Left renal cortex interstitium (tissue), 4 donors: ENCODE results near the gene OR6N1. TPM values are rescaled to one million over a fixed set of nuclear protein-coding genes. Genes with fewer than 3 reads are reported as not detected.

ENCODE experiments used
- DNase-seq, 4 donors: peaks; one replicate each; pipeline ENCODE4 v3.0.0-alpha.2; 2013; ENCODE audit warnings: low read depth in 4 of 4, low spot score in 2 of 4, missing footprints in 1 of 4
- polyA plus RNA-seq, 4 donors: library from polyadenylated mRNA; unstranded; fragments of 120-200 nt; gene quantifications; one replicate each; pipeline ENCODE4 v1.2.1, GENCODE V29; 2013; ENCODE audit not compliant: insufficient read length in 4 of 4

OR6N1 gene
- under 1 TPM in 1 of 4 donors, not detected in 3; 0.06 TPM for polyA plus RNA-seq

- DNase-seq, result no peak
Observed at GRCh38 chr1:158771950-158772866, at the start of gene OR6N1. Gene OR6N1 (minus strand): TSS chr1:158772195. CDS start chr1:158766682, 5,513 bp downstream.

DNA sequence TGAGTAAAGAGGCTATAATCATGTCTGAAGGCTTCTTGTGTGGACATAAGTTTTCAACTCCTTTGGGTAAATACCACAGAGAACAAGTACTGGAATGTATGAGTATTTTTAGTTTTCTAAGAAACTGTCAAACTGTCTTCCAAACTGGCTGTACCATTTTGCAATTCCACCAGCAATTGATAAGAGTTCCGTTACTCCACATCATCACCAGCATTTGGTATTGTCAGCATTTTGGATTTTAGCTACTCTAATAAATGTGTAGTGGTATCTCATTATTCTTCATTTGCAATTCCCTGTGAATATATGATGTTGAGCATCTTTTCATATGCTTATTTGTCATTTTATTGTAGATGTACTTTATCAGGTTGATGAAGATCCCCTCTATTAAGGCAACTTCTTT is 49.7 kb upstream of the OR6N1 start:
- DNase-seq, result no peak

DNA sequence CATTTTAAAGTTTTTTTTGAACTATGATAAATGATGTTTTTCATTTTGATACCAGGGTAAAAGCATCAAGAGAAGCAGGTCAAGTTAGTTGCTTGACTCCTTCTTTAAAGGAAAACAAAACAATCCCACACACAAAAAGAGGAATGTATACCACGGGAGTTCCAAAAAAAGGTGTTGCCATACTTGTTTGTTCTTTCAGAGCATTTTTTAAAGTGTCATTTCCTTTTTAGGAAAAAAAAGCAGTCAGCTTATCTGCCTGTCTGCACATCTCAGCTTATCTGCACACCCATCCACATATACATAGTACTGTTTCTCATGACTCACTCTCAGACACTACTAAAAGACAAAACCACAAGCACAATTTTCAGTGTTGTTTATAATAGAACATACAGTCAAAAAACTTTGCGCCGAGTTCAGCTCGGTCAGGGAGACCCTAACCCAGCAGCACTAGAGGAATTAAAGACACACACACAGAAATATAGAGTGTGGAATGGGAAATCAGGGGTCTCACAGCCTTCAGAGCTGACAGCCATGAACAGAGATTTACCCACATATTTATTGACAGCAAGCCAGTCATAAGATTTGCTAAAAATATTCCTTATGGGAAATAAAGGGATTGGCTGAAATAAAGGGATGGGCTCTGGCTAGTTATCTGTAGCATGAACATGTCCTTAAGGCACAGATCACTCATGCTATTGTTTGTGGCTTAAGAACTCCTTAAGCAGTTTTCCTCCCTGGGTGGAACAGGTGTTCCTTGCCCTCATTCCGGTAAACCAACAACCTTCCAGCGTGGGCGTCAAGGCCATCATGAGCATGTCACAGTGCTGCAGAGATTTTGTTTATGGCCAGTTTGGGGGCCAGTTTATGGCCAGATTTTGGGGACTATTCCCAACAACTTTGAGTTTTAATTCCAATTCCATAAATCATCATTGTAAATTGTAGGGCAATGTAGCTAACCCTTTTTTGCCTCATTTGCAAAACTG is 47.8 kb upstream of the OR6N1 start:
- DNase-seq, result no peak

- peak in 1 of 4 donors; percentile 2 for DNase-seq
Observed at GRCh38 chr1:158818975-158819431, 47.0 kb upstream of the OR6N1 start.

- DNase-seq, result no peak
Observed at GRCh38 chr1:158818560-158818959, 46.6 kb upstream of the OR6N1 start.

GRCh38 chr1:158814970-158815369 is 43.0 kb upstream of the OR6N1 start:
- DNase-seq, result no peak

DNA sequence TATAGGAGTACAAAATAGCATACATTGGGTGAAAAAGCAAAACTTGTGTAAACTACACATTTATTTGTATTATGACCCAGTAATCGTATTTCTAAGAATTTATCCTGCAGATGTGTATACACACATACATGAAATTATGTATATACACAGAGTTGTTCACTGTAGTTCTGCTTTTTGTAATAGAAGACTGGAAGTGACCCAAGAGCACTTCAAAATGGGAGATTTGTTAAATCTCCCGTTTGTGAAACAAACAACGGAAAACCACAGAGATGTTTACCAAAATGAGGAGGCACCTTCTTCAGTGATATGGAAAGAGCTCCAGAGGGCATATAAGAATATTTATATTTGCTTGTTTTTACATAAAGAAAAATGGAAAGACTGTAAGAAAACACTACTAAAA is 41.2 kb upstream of the OR6N1 start:
- DNase-seq, result no peak

DNA sequence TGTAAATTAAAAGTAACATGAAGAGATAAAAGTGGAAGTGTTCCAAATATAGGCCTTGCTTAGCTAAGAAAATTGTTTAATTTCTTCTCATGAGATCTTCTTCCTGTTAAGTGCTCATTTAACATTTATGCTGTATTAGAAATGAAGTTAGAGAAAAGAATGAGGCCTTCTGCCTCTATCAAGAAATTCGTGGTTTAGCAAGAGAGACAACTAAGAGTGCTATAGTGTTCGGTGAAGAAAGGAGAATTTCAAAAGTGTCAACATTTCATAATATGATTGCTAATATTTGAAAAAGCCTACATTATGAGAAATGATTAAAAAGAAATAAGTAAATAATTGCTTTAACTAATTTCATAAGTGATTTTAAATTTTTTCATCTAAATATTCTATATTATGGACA is 40.3 kb upstream of the OR6N1 start:
- no peak for DNase-seq

DNA sequence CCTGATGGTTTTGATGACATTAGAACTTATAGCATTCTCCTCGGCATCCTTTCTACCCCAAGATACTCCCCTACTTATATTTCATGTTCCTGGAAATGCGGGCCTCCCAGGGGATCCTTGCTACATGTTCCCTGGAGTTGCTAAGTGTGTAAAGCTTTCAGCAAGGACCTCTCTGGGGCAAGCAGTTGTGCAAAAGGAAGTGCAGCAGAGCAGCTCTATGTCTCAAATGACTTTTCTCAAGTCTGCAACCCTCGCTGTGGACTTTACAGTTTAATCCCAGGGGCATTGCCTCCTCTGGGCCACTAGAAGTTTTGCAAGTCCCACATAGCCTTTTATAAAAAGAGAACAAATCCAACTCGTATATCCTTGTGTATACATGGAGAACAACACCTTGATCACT is 38.3 kb upstream of the OR6N1 start:
- DNase-seq, result no peak

- DNase-seq, result no peak
Observed at GRCh38 chr1:158809862-158810261, 37.9 kb upstream of the OR6N1 start.

- DNase-seq, result no peak
Observed at GRCh38 chr1:158809256-158809655, 37.3 kb upstream of the OR6N1 start.

DNA sequence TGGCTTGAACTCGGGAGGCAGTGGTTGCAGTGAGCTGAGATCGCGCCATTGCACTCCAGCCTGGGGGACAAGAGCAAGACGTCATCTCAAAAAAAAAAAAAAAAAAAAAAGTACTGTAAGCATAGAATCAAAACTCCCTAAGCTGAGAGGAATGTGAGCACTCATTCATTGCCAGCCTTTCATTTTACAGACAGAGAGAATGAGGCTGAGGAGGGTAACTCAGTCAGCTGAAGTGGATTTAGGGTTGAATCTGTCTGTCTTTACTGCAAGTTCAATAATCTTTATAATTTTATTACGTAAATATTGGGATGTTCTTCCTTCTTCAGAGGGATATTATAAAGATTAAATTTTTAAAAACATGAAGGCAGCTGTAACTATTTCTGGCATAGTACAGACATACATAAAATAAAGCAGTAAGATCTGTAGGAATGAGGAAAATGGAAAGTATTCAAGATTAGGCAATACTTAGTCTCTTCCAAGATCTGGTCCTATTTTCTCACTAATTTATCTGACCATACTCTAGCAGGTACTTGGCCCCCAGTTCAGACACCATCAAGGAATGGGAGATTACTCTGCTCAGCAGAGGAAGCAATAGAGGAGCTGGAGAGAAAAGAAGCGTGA is 35.0 kb upstream of the OR6N1 start:
- DNase-seq, result no peak

DNA sequence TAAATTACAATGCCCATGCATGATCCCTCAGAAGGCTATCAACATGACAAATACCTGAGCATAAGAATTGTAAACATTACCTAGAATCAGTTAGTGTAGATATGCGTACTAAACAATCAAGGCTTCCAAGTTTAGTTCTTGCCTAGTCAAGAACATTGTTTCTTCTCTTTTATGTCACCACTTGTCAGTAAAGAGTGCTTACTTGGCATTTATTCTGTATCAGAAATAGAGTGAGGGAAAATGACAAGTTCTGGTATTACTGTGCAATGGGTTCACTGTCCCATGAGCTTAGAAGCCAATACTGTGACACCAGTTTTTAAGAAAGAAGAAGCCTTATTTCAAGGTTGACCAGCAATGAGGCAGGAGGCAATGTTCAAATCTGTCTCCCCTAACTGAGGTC is 31.7 kb upstream of the OR6N1 start:
- no peak for DNase-seq

- no peak for DNase-seq
Observed at GRCh38 chr1:158801396-158801795, 29.4 kb upstream of the OR6N1 start.

DNA sequence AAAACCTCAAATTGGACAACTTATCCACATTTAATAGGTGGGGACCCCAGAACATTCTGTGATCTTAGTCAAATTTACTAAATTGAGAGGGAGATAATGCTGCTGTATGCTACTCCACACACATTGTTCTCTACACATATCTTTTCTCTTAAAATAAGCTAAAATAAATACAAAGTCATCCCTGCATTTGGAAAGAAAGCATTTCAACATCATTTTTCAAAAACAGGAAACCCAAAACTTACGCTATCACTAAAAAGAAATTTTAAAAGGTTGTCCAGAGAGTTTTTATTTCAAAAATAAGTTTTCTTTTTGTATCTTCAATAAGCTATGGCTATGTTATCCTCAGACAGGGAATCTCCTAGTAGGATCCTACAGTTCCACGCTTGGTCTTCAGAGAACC is 28.5 kb upstream of the OR6N1 start:
- DNase-seq, result no peak

DNA sequence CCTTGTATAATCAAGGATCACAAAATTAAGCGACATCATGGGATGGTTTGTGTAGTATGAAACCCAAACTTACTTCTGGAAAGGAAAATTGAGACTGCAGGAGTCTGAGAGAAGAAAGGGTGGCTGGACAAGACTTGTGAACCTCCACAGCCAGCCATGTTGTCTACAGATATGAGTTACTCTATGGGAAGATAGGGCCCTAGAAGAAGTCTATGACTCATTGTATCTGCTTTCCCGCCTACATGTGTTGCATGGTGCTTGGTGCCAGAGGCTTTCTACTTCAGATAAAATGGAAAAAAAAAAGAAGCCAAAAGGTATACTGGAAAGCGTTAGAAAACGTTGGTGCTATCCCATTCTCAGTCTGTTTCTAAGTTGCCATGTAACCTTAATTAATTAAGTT is 27.7 kb upstream of the OR6N1 start:
- no peak for DNase-seq

- DNase-seq, result no peak
Observed at GRCh38 chr1:158798531-158798930, 26.5 kb upstream of the OR6N1 start.

DNA sequence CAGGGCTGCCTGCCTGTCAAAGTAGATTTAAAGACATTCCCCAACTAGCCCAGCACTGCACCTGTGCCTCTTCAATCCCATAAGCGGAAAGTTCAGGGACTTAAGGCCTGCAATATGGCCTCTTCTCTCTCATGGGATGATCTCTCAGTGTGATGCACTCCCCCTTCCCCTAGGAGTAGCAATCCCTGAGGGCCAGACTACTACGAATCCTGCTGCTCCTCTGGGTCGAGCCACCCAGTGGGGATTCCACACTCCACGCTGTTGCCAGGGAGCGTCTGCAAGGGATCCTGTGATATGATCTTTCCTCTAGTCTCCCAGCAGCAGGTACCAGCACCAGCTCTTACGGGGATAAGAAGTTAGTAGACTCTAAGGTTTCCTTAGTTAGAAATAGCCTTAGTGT is 22.3 kb upstream of the OR6N1 start:
- DNase-seq, result no peak

GRCh38 chr1:158793604-158794003 is 21.6 kb upstream of the OR6N1 start:
- no peak for DNase-seq

DNA sequence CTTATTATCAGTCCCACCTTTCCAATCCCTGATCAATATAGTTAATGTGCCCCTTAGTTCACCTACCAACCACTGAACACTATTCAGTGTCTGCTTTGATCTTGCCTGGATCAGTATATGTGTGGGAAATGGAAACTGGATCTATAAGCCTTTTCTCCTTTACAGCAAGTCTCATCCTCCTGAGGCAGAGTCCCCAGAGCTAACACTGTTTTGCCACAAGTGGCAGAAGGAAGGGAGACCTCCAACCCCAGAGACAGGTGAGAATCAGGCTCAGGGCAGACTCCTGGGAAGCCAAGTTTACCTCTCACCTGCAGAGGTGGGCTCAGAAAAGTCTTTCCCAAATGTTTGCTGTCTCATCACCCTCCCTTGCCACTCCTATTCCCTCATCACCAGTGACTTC is 9.1 kb upstream of the OR6N1 start, which contains the start of gene OR6N2:
Gene OR6N2 (minus strand): TSS at position 101 of the 400 bp plus-strand sequence. CDS start 3,569 bp downstream, outside the sequence.
- no peak for DNase-seq

DNA sequence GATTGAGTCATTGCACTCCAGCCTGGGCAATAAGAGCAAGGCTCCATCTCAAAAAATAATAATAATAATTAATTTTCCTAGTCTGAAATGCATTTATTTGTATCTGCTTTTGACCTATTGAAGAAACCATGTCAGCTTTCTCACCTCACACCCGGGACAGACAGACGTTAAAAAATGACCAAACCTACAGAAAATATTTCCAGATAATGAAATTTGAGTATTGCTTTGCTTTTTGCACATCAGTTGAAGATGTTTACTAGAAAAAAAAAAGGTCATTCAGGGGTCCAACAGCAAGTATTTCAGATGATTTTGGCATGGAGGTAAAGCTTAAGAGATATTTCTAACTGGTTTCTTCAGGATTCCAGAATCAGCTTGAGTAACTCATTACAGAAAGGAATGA is 17.6 kb downstream of the OR6N1 start, which contains the start of gene OR6K6:
Gene OR6K6 (plus strand): TSS at position 301 of the 400 bp plus-strand sequence. CDS start 168 bp downstream, outside the sequence.
- no peak for DNase-seq
